Dedifferentiated amniotic fluid mesenchymal stem cell (primary cell): ENCODE data around the gene KIFAP3.
"Not testable (repeated sequence)": the region's sequence is repeated elsewhere in the genome, so short reads cannot be mapped to it uniquely, and the experiment has no call there.

Experiments used
- DNase-seq: peaks from one replicate; pipeline ENCODE4 v3.0.0-alpha.2; 2016; ENCODE audit errors: extremely low spot score

Gene KIFAP3

GRCh38 chr1:169889871-169890270 is 184.6 kb downstream of the KIFAP3 start:
- DNase-seq, result no peak

GRCh38 chr1:169886931-169887330 is 187.6 kb downstream of the KIFAP3 start:
- no peak for DNase-seq

DNA sequence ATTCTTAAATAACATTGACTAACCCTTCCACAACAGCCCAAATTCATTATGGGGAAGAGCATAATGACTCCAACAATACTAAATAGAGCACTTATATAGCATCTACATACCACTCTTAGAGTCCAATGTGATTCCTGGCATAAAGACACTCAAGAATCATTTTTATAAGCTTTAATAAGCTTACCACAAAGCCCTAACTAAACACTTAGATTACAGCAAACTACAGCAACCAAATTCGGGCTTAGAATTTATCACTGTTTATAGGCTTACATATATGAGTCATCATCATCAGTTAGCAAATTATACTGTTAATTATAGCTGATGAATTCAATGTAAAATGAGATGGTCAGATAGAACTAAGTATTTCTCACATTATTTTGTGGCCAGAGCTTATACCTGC is 188.1 kb downstream of the KIFAP3 start:
- DNase-seq, result no peak

- peak; percentile 32 for DNase-seq
These were observed 189.3 kb downstream of the KIFAP3 start for GRCh38 chr1:169885207-169885606.

- no peak for DNase-seq
These were observed 189.9 kb downstream of the KIFAP3 start for GRCh38 chr1:169884634-169885033.

- DNase-seq, result no peak
These were observed 192.4 kb downstream of the KIFAP3 start for GRCh38 chr1:169882039-169882511.

GRCh38 chr1:169879034-169879840 is 195.3 kb downstream of the KIFAP3 start:
- no peak for DNase-seq

- DNase-seq, result no peak
These were observed 196.0 kb downstream of the KIFAP3 start for GRCh38 chr1:169878498-169878897.

GRCh38 chr1:169877800-169878491 is 196.5 kb downstream of the KIFAP3 start:
- DNase-seq, result peak; percentile 26

DNA sequence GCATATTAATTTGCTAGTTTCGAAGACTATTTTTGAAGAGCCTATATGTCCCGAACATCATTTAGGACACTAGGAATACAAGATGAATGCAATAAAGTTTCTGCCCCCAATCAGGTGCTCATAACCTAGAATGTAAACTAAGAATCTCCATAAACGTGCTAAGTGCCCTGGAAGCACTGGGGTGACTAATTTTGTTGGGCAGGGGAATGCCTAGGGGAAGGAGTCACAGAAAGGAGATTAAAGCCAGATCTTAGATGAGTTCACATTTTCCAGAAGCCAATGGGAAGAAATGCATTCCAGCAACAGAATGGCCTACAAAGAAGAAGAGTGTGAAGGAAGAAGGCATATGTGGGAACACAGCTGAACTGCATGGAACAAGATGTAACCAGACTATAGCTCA is 200.3 kb downstream of the KIFAP3 start:
- DNase-seq, result peak; percentile 71

- no peak for DNase-seq
These were observed 200.8 kb downstream of the KIFAP3 start for GRCh38 chr1:169873582-169874199.

DNA sequence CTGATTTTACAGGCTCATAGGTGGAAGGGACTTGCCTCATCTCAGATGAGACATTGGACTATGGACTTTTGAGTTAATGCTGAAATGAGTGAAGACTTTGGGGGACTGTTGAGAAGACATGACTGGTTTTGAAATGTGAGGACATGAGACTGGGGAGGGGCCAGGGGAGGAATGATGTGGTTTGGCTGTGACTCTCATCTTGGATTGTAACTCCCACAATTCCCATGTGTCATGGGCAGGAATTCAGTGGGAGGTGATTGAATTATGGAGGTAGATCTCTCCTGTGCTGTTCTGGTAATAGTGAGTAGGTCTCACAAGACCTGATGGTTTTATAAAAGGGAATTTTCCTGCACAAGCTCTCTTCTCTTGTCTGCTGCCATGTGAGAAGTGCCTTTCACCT is 201.6 kb downstream of the KIFAP3 start:
- no peak for DNase-seq

DNA sequence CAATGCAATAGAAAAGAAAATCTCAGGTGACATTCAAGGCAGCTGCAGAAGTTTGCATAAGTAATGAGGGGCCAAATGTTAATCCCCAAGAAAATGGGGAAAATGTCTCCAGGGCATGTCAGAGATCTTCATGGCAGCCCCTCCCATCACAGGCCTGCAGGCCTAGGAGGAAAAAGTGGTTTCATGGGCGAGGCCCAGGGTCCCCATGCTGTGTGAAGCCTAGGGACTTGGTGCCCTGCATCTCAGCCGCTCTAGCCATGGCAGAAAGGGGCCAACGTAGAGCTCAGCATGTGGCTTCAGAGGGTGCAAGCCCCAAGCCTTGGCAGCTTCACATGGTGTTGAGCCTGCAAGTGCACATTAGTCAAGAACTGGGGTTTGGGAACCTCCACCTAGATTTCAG is 202.5 kb downstream of the KIFAP3 start:
- DNase-seq, result not testable (repeated sequence)
